ENCODE data around the gene ANKRD29.

The ANKRD29 gene

DNA sequence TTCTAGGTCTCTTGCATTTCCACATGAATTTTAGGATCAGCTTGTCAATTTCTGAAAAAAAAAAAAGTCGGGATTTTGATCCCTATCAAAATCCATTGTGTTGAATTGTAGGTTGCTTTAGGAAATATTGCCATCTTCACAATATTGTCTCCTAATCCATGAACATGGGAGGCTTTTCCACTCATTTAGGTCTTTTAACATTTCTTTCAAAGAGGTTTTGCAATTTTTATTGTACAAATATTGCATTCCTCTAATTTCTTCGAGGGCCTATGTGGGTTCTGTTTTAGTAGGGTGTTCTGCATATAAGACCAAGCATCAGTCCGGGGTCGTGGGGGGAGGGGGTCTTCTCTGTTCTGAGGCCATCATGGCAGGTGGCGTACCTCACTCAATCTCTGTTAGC is 25.8 kb upstream of the ANKRD29 start:
- no peak overlapping the region for H3K4me3 ChIP-seq (ENCODE audit: control insufficient read depth, low read depth, low read length)
- DNase-seq (ENCODE audit: low read depth), result no peak
- TF ChIP-seq, protein P1, sequence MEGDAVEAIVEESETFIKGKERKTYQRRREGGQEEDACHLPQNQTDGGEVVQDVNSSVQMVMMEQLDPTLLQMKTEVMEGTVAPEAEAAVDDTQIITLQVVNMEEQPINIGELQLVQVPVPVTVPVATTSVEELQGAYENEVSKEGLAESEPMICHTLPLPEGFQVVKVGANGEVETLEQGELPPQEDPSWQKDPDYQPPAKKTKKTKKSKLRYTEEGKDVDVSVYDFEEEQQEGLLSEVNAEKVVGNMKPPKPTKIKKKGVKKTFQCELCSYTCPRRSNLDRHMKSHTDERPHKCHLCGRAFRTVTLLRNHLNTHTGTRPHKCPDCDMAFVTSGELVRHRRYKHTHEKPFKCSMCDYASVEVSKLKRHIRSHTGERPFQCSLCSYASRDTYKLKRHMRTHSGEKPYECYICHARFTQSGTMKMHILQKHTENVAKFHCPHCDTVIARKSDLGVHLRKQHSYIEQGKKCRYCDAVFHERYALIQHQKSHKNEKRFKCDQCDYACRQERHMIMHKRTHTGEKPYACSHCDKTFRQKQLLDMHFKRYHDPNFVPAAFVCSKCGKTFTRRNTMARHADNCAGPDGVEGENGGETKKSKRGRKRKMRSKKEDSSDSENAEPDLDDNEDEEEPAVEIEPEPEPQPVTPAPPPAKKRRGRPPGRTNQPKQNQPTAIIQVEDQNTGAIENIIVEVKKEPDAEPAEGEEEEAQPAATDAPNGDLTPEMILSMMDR (IDR thresholded peaks at IDR 0.05; ENCODE audit: control insufficient read depth, insufficient read depth, low read depth, low read length, missing control alignments), result no peak

DNA sequence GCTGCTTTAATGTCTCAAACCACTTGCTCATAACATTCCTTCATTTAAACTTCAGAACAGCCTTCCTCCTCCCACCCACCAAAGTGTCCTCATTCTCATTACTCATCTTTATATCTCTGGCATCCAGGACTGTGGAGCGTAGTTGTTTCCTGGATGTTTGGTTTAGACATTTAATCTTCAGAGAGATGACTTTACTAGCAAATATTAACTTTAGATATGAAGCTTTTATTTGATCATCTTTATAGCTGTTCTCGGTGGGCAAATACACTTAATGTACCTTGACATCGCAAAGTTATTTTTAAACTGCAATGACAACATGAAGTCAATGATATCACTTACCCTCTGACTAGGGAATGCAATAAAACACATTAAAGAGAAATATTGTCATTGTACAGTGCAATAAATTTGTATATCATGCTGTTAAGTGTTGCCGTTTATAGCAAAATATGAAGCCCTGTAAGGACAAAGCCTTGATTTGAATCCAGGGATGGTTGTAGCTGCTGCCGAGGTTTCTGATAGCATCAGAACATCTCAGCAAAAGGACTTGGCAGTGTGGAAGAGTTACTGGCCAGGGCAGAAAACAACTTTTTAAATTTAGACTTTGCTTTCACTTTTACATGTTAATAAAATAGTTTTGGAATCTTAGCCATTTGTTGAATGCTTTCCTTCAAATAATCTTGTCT is 21.9 kb upstream of the ANKRD29 start:
- TF ChIP-seq, protein P1 (IDR thresholded peaks at IDR 0.05; ENCODE audit: control insufficient read depth, insufficient read depth, low read depth, low read length, missing control alignments), result no peak
- no peak overlapping the region for H3K4me3 ChIP-seq (ENCODE audit: control insufficient read depth, low read depth, low read length)
- peak; percentile 56 for DNase-seq (ENCODE audit: low read depth)

DNA sequence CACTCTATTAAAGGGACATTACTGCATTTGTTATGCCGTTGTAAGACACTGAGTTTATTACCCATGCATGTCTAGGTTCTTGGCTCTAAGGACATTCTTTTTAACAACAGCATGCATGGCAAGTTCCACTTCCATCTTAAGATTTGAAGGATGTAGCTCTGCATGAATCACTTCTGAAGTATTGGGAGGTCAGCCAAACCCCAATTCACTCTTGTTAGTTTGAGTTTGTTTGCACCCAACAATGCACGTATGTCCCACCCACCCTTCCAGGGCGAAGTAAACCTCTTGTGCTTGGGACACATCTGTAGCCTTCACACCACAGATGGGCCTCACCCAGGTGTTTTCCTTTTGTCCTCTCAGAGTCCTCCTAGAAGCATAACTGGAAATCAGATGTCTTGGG is 21.0 kb upstream of the ANKRD29 start:
- H3K4me3 ChIP-seq (ENCODE audit: control insufficient read depth, low read depth, low read length), result no peak overlapping the region
- DNase-seq (ENCODE audit: low read depth), result no peak

DNA sequence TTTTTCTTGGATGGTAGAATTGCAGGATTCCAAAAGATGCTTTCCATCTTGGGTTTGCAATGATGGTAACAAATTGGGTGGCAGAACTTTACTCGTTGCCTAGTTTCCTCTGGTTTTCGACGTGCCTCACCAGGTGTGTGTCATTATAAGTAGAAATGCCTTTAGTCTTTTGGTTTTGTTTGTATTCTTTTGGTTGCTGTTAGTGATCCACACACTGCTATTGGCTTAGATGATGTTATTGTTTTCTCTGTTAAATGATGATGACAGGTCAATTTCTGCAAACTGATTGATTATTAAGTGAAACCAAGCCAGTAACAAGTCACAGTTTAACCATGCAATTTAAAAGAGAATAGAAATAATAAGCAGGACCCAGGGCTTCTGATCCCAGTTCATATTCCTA is 20.4 kb upstream of the ANKRD29 start:
- no peak overlapping the region for H3K4me3 ChIP-seq (ENCODE audit: control insufficient read depth, low read depth, low read length)
- TF ChIP-seq, protein P1 (IDR thresholded peaks at IDR 0.05; ENCODE audit: control insufficient read depth, insufficient read depth, low read depth, low read length, missing control alignments), result no peak
- DNase-seq (ENCODE audit: low read depth), result no peak

More for the DNA sequence above, 21.0 kb upstream of the ANKRD29 start:
- TF ChIP-seq, protein P1 (IDR thresholded peaks at IDR 0.05; ENCODE audit: control insufficient read depth, insufficient read depth, low read depth, low read length, missing control alignments), result no peak

DNA sequence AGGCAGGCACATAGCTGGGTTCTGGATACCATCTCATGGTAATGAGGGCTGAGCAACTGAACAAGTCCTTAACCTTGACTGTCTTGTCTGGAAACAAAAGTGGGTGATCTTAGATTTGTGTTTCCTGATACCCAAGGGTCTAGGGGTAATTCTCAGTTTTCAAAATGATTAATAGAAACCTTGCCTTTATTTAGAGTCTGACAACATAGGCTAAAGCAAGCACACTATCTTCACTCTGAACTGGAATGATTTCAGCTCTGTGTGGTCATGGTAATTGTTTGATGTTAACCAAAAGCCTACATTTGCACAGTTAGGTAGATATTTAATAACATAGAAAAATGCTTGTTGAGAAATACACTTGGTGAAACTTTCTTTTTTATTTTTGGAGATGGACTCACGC is 19.8 kb upstream of the ANKRD29 start:
- no peak for DNase-seq (ENCODE audit: low read depth)
- TF ChIP-seq, protein P1 (IDR thresholded peaks at IDR 0.05; ENCODE audit: control insufficient read depth, insufficient read depth, low read depth, low read length, missing control alignments), result no peak
- H3K4me3 ChIP-seq (ENCODE audit: control insufficient read depth, low read depth, low read length), result no peak overlapping the region

DNA sequence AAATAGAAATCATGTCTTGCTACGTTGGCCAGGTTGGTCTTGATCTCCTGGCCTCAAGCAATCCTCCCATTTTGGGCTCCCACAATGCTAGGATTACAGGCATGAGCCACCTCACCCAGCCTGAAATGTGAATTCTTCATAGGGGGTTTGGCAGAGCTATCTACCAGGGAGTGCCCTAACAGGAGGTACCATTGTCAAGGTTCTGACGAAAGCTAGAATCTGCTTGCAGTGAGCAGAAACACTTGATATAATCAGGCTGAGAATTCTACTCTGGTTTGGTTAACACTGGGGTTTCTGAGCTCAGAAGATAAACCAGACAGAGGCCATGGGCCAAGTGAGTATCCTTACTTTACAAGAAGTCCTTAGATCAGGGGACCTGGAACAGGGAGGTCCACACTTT is 19.3 kb upstream of the ANKRD29 start:
- TF ChIP-seq, protein P1 (IDR thresholded peaks at IDR 0.05; ENCODE audit: control insufficient read depth, insufficient read depth, low read depth, low read length, missing control alignments), result no peak
- no peak overlapping the region for H3K4me3 ChIP-seq (ENCODE audit: control insufficient read depth, low read depth, low read length)
- DNase-seq (ENCODE audit: low read depth), result no peak

Measured in AG09309 (cell line).